ENCODE data around the gene GAPVD1.

DNA sequence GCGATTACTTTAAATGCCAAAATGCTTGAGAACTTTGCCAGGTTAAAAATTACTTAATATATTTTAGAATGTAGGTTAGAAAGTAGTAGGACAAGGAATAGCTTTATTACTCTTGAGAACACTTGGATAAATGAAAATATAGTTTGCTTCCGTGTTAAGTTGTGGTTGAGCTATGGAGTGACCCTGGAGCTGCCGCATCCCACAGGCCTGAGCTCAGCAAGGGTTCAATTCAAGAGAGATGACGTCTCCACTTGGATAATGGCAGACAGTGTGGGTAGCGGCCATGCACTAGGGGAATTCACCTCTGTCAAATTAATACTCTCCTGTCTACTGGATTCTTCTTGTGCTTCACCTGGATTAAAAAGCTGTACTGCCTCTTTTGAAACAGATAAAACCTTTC lies 105.0 kb downstream of the GAPVD1 start:
- TF ChIP-seq, protein P1, sequence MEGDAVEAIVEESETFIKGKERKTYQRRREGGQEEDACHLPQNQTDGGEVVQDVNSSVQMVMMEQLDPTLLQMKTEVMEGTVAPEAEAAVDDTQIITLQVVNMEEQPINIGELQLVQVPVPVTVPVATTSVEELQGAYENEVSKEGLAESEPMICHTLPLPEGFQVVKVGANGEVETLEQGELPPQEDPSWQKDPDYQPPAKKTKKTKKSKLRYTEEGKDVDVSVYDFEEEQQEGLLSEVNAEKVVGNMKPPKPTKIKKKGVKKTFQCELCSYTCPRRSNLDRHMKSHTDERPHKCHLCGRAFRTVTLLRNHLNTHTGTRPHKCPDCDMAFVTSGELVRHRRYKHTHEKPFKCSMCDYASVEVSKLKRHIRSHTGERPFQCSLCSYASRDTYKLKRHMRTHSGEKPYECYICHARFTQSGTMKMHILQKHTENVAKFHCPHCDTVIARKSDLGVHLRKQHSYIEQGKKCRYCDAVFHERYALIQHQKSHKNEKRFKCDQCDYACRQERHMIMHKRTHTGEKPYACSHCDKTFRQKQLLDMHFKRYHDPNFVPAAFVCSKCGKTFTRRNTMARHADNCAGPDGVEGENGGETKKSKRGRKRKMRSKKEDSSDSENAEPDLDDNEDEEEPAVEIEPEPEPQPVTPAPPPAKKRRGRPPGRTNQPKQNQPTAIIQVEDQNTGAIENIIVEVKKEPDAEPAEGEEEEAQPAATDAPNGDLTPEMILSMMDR (conservative IDR thresholded peaks at IDR 0.05; ENCODE audit: low read depth, low read length): no peak
- TF ChIP-seq EZH2phosphoT487 (IDR thresholded peaks at IDR 0.05; ENCODE audit: borderline replicate concordance, low read length): no peak

Measured in PC-3 (cell line).